GM19351 (cell line): ENCODE results near the gene ZNF737.
"Not testable (repeated sequence)": the region's sequence is repeated elsewhere in the genome, so short reads cannot be mapped to it uniquely, and the experiment has no call there.

Source experiments
- ATAC-seq: cut with Tn5 transposase; IDR thresholded peaks from one replicate; pipeline ENCODE4 v1.9.1; 2021; ENCODE audit warnings: mild to moderate bottlenecking, moderate library complexity; ENCODE audit not compliant: unreplicated experiment

The ZNF737 gene

GRCh38 chr19:20565321-20566018, at the start of gene ZNF737:
Gene ZNF737 (minus strand): TSS chr19:20565781. CDS start chr19:20565640, 141 bp downstream.
- peak; percentile 89 for ATAC-seq

GRCh38 chr19:20614971-20615370, 49.4 kb upstream of the ZNF737 start:
- not testable (repeated sequence) for ATAC-seq

GRCh38 chr19:20612711-20613316, 47.2 kb upstream of the ZNF737 start:
- no peak for ATAC-seq

- ATAC-seq: no peak
Observed at GRCh38 chr19:20611866-20612265, 46.3 kb upstream of the ZNF737 start.

GRCh38 chr19:20607943-20608342, 42.4 kb upstream of the ZNF737 start:
- no peak for ATAC-seq

DNA sequence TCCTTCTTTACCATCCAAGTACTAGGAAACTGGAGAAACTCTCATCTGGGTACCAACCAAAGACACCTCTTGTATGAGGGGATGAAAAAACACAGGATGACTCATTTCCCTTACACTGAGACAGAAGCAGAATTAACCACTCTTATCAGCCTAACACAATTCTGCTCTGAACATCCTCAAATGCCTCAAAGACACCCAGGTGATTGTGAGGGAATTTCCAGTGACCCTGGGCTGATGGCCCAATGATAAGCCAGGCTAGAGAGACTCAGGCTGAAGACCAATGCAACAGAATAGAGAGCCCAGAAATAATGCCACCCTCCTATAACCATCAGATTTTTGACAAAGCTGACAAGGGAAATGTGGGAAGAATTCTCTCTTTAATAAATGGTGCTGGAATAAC, 7.0 kb downstream of the ZNF737 start:
- no peak for ATAC-seq

GRCh38 chr19:20558011-20558410, 7.6 kb downstream of the ZNF737 start:
- ATAC-seq: no peak

GRCh38 chr19:20544667-20545333, 20.8 kb downstream of the ZNF737 start:
- ATAC-seq: not testable (repeated sequence)

DNA sequence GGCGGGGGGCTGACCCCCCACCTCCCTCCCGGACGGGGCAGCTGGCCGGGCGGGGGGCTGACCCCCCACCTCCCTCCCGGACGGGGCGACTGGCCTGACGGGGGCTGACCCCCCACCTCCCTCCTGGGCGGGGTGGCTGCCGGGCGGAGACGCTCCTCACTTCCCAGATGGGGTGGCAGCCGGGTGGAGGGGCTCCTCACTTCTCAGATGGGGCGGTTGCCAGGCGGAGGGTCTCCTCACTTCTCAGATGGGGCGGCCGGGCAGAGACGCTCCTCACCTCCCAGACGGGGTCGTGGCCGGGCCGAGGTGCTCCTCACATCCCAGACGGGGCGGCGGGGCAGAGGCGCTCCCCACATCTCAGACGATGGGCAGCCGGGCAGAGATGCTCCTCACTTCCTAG, 35.3 kb downstream of the ZNF737 start:
- not testable (repeated sequence) for ATAC-seq

GRCh38 chr19:20513189-20513904, 52.2 kb downstream of the ZNF737 start:
- ATAC-seq: no peak

DNA sequence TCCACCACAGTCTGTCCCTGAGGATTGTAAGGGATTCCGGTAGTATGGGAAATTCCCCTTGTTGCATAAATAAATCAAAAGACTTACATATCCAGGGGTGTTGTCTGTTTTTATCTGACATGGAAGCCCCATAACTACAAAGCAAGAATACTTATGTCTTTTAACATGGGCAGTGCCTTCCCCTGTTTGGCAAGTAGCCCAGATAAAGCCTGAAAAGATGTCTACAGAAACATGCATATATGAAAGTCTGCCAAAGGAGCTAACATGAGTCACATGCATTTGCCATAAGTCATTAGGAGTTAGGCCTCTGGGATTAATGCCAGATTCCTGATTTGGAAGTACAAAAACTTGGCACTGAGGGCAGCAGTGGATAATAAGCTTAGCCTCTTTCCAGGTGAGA, 62.1 kb downstream of the ZNF737 start:
- ATAC-seq: no peak
